Activated T-helper 1 cell treated with Interleukin-2 at 50 U/mL for 16 hours (primary cell): Measurements from ENCODE around the gene GTF2E1.
"Not testable (repeated sequence)": the region's sequence is repeated elsewhere in the genome, so short reads cannot be mapped to it uniquely, and the experiment has no call there.

ENCODE experiments used
- DNase-seq: peaks from one replicate; pipeline ENCODE4 v3.0.0-alpha.2; 2020; ENCODE audit warnings: low read depth

The GTF2E1 gene

GRCh38 chr3:120756061-120756460 lies 13.5 kb downstream of the GTF2E1 start:
- DNase-seq = no peak

- not testable (repeated sequence) for DNase-seq
Observed at GRCh38 chr3:120758551-120758950, 16.0 kb downstream of the GTF2E1 start.

GRCh38 chr3:120762615-120763014 lies 20.1 kb downstream of the GTF2E1 start:
- DNase-seq = no peak

DNA sequence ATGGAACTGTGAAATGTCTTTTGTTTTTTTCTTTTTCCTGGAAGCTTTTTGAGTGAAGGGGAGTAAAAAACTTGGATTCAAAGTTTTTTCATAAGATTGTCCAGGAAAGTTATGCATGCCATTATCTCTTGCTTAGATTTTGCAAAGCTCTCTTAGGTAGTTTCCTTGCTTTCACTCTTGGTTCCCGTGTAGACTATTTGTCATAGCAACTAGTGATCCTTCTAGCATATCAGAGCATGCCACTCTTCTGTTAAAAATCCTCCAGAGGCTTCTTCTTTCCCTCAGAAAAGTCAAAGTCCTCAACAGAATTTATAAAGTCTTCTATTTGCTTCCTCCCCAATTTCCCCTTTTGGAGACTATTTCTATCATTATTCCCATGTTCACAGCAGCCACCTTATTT lies 21.1 kb downstream of the GTF2E1 start:
- DNase-seq = no peak

DNA sequence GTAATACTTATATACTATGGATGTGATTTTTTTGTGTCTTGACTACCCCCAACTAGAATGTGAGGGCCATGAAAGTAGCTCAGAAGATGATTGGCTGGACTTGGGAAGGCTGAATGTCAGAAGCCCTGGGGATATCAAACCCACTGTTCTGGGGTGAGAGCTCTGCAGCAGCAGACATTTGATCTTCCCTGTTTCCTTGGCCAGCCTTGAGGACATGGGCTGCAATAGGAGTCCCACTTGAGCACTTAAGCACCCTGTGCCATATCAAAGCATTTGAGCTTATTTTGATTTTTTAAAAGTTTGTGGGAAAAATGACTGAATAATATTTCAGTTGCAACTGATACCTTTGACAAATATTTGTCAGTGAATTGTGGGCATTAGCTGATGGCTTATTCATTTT lies 21.7 kb downstream of the GTF2E1 start:
- no peak for DNase-seq

DNA sequence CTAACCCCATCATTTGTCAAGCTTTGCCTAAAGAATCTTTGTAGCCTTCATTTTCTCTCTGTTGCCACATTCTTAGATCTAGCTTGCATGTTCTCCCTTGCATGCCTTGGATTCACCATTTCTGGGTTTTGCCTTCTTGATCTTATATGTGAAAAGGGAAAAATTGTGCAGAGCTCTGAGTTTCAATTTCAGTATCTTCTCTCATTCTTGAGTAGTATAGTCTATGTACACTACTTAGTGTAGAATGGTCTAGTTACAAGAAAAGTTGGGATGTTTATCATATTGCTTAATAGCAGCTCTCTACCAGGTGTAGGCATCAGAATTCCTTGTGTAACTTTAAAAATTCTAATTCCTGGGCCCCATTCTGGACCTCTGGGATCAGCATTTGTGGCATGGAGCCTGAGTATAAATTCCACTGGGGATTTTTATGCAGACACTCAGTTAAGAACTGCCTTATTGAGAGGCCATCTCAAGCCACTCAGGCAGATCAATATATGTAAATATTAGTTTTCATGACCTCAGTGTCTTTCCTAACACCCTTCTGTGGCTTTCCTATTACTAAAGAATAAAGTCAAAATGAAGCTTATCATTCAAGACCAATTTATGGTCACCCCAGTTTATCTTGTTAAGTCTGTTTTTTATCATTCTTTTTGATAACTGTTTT lies 23.4 kb downstream of the GTF2E1 start:
- DNase-seq = no peak

DNA sequence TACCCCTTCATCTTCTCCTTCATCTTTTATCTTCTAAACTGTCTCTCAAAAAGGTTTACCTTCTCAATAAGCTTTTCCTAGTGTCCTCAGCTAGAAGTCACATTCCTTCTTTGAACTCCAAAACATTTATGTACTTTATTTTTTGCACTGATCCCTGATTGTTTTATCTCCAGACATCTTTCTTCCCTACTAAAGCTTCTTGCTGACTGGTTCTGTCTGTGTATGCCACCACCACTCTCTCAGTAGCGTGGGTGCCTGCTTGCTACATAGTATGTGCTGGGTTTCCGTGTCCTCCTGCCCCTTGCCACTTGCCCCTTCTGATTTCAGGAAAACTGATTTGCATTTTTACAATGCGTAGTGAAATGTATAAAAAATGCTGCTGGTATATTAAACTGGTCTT lies 24.0 kb downstream of the GTF2E1 start:
- no peak for DNase-seq

- no peak for DNase-seq
Observed at GRCh38 chr3:120767106-120767505, 24.6 kb downstream of the GTF2E1 start.

DNA sequence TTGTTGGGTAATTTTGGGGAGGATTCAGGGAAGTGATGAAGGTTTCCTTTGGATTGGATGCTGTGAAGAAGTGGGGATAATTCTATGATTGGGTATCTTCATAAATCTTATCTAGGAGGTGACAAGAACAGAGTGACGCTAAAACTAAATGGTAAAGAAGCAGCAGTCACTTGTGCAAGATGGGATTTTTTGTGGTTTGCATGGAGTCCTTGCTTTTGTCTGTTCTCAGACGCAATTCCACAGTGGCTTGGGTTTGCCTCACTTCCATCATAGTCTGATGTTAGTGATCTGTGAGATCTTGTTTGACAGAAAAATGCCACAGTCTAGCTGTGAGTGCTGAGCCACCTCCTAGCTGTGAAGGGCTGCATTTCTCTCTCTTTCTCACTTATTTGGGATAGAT lies 26.9 kb downstream of the GTF2E1 start:
- DNase-seq = no peak

GRCh38 chr3:120770891-120771290 lies 28.3 kb downstream of the GTF2E1 start:
- DNase-seq = no peak

- no peak for DNase-seq
Observed at GRCh38 chr3:120772081-120772480, 29.5 kb downstream of the GTF2E1 start.

- DNase-seq = no peak
Observed at GRCh38 chr3:120773932-120774331, 31.4 kb downstream of the GTF2E1 start.

DNA sequence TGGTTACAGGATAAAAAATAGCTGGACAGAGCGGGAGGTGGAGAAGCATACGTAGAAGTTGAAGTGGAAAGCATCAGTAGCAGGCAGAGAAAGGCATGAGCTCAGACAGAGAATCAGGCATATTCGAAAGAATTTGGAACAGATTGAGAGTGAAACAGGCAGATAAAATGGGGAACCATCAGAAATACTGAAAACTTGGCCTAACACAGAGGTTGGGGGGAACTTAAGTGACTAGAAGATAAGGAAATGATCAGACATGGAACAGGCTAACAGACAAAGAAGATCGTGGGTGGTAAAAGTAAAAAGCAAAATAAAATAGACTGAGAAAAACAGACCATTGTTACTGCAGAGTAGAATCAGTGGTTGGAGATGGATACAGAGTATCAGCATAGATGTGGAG lies 32.9 kb downstream of the GTF2E1 start:
- DNase-seq = no peak

DNA sequence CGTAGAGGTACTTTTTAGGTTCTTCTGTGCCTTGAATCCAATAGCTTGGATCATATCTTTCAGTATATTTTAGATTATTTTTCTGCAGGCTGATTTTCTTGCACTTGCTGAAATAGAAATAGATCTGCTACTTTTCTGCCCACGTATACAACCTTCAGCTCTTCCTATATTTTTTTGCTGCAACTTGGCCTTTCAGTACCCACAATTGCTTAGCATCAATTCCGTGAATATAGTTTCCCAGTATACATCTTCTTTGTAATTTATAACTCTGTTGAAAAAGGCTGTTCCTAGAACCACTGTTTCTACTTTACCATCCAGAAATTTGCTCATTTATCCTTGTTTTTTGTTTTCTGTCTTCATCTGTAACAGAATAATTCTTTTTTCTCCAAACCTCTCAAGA lies 36.2 kb downstream of the GTF2E1 start:
- DNase-seq = no peak

GRCh38 chr3:120780977-120781376 lies 38.4 kb downstream of the GTF2E1 start:
- no peak for DNase-seq

DNA sequence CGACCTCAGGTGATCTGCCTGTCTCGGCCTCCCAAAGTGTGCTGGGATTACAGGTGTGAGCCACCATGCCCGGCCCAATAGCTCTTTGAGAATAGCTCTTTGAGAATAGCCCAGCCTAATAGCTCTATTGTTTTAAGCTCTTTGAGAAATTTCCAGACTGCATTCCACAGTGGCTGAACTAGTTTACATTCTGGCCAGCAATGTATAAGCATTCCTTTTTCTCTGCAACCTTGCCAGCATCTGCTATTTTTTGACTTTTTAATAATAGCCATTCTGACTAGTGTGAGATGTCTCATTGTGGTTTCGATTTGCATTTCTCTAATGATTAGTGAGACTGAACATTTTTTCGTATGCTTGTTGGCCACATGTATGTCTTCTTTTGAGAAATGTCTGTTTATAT lies 43.3 kb downstream of the GTF2E1 start:
- not testable (repeated sequence) for DNase-seq

- no peak for DNase-seq
Observed at GRCh38 chr3:120791010-120791409, 48.5 kb downstream of the GTF2E1 start.

GRCh38 chr3:120791913-120792312 lies 49.4 kb downstream of the GTF2E1 start:
- no peak for DNase-seq

- no peak for DNase-seq
Observed at GRCh38 chr3:120793601-120794000, 51.1 kb downstream of the GTF2E1 start.

- DNase-seq = peak; percentile 65
Observed at GRCh38 chr3:120795017-120795648, 52.6 kb downstream of the GTF2E1 start.

- DNase-seq = no peak
Observed at GRCh38 chr3:120795959-120796358, 53.4 kb downstream of the GTF2E1 start.

DNA sequence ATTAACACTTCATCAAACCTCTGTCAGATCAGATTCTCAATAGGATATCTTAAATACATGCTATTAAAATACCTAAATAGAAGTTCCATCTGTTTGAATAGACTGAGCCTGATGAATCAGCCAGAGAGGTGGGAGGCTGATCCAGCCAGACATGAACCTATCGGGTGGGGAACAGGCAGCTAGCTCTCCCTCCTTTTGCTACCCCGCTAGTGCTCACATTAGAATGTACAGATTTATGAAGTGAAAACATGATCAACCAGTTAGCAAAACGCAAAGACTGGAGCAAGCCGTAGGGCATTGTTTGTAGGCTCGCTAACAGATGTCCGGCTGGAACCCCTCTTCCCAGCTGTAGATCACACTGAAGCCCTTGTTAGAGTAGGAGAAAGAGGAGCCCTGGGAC lies 54.4 kb downstream of the GTF2E1 start:
- DNase-seq = no peak

- no peak for DNase-seq
Observed at GRCh38 chr3:120797857-120798256, 55.3 kb downstream of the GTF2E1 start.

DNA sequence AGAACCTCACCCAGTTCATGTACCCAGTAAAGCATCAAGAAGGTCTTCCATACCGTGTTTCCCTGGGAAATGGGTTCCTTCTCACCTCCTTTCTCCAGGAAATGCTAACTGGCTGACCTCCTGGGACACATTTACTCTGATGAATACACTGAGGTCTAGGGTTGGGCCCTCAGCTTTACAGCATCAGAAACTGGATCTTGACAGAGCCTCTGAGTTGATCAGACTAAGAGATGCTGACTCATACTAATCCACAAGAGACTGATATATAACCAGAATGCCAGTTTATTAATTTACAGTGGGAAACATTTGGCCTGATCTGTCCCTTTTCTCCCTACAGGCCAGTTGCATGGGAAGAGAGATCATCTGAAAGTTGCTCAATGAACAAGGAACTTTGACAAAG lies 55.8 kb downstream of the GTF2E1 start:
- no peak for DNase-seq
